Measurements from ENCODE around the gene LIN7A.
"Not testable (repeated sequence)": the region's sequence is repeated elsewhere in the genome, so short reads cannot be mapped to it uniquely, and the experiment has no call there.

Gene LIN7A

DNA sequence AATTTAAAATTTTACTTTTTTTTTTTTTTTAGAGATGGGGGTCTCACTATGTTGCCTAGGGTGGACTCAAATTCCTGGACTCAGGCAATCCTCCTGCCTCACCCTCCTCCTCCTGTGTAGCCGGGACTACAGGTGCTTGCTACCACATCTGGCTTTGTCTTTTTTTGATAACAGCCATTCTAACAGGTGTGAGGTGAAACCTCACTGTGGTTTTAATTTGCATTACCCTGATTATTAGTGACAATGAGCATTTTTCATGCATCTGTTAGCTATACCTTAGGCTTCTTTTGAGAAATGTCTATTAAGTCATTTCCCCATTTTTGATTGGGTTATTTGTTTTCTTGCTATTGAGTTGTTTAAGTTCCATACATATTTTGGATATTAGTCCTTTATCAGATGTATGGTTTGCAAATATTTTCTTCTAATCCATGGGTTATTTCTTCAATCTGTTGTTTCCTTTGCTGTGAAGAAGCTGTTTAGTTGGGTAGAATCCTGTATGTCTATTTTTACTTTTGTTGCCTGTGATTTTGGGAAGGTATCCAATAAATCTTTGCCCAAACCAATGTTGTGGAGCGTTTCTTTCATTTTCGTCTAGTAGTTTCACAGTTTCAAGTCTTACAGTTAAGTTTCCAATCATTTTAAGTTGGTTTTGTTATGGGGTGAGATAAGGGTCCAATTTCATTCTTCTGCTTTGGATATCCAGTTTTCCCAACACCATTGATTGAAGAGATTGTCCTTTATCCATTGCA lies 134.9 kb downstream of the LIN7A start:
- DNase-seq, result no peak

DNA sequence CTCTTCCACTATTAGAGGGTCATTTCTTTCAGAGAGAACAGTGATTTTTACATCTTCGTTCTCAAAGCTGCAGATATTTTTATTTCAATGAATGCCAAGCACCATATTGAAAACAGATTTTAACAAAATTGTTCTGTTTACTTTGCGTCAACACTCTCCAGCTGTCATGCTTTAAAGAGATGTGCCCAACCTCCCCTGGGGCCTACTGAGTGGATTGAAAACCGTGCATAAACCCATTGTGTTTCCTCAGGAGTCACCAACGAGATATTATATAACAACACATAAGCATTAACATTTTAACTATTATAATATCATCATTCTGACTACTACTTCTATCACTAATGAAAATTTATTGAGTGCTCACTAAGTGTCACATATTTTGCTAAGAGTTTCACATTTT lies 139.5 kb downstream of the LIN7A start:
- DNase-seq, result no peak

DNA sequence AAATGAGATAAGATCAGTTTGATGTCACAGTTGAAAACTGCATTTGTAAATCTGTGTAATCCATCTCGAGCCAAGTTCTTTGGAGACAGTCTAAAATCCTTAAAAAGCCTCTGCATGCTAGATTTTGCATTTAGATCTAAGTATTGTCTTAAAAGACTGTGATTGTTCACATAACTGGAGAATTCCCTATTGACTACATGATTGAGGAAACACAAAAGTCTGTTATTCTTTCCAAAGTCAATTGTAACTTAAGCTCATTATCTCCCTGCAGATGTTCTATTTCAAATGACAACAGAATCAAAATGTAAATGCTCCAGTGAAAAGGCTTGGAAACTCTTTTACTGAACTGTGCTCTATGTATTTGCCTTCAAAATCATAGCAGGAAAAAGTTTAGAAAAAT lies 143.2 kb downstream of the LIN7A start:
- no peak for DNase-seq

DNA sequence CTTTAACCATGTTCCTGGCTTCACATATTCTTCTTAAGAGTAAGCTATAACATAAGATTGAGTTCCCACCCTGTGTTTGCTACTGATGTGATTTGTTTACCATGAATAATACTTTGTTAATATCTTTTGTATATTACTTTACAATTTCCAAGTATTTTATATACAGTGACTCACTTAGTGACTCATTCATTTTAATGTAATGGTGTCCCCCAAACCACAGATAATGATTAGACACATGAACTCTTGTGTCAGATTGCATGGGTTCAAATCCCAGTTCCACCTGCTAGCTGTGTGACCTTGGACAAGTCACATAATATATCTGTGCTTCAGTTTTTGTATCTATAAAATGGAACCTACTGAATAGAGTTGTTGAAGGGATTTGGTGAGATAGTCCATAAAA lies 144.9 kb downstream of the LIN7A start:
- DNase-seq, result no peak

DNA sequence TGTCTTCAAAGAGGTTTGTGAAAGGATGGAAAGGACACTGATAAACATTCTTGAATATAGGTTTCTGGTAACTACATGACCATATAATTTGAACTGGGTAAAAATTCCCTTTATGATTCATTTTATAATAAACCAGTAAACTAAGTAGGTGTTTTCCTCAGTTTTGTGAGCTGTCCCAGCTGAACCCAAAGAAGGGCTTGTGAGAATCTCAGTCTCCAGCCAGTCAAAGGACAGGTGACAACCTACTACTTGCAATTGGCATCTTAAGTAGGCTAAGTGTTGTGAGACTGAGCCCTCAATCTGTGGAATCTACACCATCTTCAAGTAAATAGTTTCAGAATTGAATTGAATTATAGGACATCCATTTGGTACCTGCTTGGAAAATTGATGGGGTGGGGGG lies 145.9 kb downstream of the LIN7A start:
- DNase-seq, result no peak

DNA sequence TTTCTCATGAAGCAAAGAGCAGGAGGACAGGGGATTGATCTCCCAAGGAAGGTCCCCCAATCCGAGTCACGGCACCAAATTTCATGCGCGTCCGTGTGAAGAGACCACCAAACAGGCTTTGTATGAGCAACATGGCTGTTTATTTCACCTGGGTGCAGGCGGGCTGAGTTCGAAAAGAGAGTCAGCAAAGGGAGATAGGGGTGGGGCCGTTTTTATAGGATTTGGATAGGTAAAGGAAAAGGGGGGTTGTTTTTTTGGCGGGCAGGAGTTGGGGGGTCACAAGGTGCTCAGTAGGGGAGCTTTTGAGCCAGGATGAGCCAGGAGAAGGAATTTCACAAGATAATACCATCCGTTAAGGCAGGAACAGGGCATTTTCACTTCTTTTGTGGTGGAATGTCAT lies 149.3 kb downstream of the LIN7A start:
- DNase-seq, result not testable (repeated sequence)

DNA sequence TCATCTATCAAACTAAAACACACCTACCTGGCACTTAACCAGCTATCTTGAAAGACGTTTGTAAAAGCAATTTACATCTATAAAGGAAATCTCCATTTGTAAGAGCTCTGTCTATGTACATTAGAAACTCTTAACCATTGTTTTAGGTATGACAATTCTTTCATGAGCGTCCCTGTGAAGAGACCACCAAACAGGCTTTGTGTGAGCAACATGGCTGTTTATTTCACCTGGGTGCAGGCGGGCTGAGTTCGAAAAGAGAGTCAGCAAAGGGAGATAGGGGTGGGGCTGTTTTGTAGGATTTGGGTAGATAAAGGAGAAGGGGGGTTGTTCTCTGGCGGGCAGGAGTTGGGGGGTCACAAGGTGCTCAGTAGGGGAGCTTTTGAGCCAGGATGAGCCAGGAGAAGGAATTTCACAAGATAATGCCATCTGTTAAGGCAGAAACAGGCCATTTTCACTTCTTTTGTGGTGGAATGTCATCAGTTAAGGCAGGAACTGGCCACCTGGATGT lies 154.7 kb downstream of the LIN7A start:
- DNase-seq, result not testable (repeated sequence)

DNA sequence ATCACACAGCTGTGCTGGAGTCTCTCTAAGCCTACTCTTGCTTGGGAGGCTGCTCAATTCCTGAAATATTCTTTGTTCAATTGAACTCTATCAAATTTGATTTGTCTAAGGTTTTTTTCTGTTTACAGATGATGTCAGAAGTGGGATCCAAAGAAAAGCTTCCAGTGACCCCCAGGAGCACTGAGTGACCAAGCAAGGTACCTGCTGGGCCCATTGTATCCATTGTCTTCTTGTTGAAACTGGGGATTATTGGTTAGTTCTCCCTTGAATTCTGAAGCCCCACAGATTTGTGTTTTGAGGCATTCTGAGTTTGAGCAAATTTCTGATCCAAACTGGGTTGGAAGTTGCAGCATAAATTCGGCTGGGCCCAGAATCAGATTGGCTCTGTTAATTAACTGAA lies 156.4 kb downstream of the LIN7A start:
- DNase-seq, result no peak

DNA sequence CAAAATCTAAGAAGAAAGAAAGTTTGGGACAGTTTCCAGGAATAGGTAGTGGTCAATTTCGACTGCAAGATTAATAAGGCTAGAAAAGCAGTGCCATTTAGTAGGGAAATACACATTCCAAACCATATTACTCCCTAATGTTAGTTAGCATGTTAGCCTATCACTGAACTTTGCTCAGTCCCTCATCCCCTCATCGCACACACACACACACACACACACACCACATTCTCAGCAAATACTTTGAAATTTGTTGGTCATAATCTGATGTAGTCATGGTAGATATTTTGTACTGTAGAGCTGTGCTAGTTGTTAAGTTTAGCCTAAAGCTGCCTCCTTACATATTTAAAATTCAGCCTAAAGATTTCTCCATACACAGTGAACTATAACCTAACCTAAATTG lies 157.0 kb downstream of the LIN7A start:
- no peak for DNase-seq

DNA sequence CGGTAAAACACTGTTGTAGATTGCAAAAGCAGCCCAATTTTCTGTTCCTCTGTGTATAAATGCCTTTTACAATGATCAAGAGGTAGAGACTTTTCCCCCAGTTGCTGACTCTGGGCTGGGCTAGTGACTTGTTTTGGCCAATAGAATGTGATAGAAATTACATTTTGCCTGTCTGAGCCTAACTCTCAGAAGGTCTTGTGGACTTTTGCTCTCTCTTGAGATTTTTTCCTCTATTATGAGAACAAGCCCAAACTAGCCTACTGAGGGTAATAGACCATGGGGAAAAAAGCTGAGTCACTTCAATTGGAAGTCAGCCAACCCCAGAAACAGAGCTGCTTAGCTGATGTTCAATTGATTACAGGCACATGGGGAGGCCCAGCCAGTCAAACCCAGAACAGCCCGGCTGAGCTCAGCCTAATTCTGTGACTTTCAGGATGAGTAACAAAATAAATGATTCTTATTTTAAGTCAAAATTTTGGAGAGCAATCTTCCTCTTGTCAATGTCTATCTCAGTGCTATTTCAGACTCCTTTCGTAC lies 159.7 kb downstream of the LIN7A start:
- no peak for DNase-seq

DNA sequence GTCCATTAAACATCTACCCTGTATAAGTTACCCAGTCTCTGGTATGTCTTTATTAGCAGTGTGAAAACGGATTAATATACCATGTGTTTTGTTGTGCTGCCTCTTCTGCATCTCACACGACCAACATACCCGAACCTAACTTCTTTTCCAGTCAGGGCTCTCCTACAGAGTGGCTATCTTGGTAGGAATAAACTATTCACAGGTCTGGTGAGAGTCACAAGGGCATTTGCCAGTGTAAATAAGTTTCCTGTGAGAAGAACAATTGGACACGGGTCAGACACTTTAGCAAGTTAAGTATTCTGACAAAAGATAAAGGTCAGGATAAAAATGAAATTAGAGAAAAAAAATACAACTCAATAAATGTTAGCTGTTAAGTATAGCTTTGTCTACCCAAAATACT lies 160.1 kb downstream of the LIN7A start:
- DNase-seq, result no peak

DNA sequence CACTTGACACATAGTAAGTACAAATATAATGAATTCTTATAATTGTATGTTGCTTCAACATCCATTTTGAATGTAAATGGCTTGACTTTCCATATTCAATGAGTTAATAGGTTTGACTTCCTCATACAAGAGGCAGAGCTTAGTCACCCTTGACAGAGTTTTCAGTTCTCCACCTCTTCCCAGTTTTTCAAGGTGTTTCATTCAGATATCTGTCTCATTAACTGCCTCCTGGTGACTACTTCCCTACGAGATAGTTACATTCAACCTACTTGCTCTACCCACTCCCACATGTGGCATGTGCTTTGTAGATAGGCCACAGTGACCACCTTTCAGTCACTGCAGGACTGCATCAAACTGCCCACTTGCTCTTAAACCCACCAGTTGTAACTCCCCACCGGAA lies 161.0 kb downstream of the LIN7A start:
- DNase-seq, result no peak

DNA sequence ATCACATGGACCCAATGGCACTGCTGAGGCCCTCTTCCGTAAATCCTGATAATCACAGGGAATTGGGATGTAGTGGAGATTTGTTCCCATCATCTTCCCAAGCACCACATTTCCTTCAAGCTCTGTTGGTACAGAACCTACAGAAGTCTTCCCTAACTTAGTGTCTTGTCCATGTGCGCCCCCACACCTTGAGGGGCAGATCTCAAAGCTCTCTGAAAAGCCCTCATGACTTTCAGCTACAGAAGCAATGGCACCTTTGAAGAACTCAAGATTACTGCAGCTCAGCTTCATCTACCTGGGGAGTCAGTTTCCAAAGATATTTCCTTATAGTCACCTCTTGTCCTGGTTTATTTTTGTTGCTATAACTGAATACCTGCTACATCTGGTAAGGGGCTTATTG lies 166.8 kb downstream of the LIN7A start:
- DNase-seq, result no peak

DNA sequence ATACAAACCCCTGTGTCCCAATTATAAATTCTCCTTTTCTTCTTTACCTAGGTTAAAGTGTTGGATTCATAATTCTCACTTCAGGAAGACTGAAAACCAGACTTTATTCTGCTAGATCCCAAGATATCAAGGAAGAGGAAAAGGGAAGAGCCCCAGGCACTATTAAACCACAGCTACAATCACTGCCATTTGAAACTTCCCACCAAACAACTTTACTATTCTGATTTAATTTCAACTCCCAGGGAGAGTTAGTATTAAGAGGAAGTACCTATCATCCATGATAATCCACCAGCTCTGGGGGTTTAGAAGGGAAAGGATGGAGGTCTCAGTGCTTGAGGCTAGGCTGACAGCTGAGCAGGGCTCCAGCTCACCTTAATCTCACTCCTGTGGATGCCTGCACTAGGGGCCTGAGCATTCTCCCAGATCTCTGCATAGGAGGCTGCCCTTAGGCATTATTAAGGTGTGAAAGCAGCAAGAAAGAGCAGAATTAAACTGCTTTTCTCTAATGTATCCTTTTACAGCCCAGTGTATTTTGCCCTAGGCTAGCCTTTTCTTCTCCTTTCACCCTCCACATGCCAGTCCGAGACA lies 168.1 kb downstream of the LIN7A start:
- no peak for DNase-seq

DNA sequence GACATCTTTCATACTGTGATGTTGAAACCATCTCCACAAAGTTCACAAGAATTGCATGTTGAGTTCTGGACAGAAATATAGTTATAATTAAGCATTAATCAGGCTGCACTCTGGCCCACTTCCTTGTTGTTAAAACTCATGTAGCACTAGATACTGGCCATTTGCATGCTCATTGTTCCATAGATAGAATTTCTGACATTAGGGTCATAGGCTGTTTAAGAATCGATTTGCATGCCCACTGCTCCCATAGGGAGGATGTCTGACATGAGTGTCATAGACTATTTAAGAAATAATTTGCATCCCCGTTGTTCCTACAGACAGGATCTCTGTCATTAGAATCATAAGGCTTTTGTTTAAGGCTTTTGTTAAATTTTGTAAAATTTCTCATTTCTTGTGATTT lies 170.8 kb downstream of the LIN7A start:
- no peak for DNase-seq

DNA sequence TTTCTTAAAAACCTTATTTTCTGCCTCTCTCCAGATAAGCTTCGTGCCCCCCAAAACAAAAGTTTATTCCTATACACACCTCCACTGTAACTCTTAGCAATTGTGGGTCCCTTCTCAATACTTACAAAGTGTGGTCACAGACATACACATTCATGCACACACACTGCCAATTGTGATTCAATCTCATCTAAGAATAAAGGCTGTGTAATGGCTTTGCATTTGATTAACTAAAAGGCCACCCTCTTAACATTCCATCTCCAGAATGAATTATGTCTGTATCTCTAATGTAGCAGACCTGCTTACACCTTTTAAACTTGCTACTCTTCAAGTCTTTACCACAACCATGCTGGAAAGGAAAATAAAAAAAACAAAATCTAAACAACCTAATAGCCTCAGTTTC lies 171.5 kb downstream of the LIN7A start:
- no peak for DNase-seq

DNA sequence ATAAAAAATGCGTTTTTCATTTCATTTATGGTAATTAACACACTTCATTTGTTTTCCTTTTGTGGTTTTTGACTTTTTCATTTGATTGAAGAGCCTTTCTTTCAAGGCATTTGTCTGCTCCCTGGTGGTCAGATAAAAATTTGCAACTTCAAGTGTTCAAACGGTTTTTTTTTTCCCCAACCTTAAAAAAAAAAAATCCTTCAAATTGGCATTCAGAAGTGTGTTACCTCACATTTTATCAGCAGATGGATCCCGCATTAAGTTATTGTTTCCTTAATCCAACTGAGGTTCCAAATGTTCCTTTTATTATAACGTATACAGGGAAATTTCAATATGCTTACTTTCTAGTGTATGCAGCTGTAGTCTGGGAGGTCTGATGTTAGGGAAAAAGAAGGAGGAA lies 173.9 kb downstream of the LIN7A start:
- no peak for DNase-seq

DNA sequence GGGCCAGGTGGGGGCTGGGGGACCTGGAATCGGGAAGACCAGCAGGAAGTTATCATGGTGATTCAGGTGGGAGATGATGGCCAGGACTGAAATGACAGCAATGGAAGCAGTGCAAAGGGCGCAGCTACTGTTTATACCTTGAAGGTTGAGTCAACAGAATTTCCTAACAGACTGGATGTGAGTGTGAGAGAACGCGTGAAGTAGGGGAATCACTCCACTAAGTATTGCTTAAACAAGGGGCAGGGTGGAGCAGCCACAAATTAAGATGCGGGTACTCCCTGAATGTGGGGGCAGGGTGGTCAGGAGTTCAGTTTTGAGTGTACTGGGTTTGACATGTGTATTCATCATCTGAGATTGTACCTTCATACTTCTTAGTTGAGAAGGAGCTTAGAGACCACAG lies 175.9 kb downstream of the LIN7A start:
- DNase-seq, result no peak

DNA sequence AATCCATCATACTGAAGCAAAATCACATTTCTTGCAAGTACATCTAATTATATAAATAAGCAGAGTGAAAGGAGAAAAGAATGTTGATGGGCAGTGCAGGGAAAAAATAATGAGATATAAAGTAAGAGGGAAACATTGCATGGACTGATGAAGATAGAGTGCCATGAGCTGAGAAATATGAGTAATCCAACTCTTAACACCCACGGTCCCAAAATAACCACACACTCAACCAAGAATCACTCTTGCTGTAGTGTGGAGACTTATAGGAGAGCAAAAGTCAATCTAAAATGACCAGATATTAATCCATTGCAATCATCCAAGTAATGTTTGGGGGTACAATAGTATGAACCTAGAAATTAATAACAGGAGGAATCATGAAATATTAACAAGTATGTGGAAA lies 180.9 kb downstream of the LIN7A start:
- DNase-seq, result no peak

DNA sequence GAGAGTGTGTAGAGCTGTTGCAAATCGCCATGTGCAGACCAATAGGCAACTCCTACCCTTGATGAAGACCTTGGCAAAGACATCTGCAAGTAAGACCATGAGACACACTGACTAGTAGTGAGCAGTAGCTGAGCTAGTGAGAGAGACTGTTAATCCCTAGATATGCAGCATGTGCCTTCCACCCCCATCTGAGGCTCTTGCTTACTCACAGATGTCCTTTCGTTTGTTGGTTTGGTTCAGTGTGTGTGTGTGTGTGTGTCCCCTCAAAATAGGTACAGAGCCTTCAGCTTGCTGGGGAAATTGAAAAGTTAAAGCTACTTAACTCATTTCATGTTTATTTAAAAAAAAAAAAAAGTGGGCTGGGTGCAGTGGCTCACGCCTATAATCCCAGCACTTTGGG lies 183.5 kb downstream of the LIN7A start:
- no peak for DNase-seq

DNA sequence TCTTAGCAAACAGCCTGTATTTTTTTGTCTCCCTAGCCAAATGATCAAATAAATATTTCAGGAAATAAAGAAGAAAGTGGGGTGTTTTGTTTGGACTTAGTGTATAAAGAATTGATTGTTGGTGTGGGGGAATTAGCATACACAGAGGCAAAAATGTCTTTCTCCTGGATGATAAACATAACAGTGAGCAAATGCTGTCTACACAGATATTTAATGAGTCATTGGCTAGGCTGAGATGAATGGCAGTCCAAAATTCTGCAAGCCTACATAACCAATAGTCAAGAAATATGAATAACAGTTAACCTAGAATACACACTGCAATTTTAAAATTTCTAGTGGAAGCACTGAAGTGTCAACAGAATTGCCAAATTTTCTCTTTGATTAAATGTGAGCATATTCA lies 185.3 kb downstream of the LIN7A start:
- no peak for DNase-seq

DNA sequence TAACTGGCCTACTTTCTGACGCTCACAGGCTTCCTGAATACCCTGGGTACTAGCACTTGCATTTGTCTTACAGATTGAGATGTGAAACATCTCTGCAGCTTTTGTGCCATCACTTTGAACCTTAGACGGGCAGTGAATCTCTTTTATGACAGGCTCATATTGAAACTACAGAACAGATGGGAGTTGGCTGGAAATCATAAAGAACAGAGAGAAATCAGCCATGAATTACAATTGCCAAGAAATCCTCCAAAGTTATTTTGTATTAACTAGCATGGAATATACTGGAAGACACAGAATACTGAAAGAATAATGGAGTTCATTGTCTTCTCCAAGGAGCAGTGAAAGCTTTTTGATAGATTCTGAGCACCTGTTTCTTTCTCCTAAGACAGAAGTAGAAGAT lies 188.3 kb downstream of the LIN7A start:
- DNase-seq, result no peak

DNA sequence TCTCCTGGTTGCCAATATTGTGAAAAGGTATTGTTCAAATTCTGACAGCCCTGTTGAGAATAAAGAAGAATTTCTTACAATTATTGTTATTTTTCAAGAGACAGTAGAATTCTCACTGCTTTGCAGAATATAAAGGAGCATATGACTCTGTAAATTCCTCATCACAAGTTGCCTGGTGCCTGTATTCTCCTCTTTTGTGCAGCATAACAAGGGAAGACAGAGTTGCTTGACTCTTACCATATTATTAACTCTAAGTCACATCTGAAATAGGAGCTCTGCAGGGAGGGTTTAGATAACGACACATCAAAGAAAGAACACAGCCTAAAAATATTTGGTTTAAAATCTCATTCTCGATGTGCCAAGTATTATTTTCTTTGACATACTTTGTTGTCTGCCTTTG lies 189.9 kb downstream of the LIN7A start:
- no peak for DNase-seq

DNA sequence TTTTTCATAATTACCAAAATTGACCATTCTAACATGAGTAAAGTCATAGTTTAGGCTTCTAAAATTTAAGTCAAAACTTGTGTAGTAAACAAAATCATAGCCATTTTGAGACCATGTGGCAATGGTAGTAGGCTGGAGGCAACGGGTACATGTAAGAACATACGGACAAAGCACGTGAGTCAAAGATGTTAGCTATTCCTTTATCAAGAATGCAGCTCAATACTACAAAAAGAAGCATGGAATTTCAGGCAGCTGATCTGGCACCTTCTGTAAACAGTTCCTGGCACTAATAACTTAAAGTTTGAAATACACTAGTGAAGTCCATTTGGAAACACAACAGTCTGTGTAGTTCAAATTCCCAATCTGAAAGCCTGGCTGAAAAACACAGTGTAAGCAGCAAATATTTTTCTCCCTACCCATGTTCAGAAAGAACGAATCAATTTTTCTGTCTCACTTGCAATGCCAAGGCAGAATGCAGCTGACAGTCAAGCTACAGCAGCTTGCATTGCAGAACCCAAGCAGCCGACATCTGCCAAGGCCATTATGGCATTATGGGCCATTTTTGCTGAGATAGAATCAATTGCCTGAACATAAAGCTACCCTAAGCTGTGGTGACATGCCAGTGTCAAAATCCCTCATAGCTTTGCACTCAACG lies 191.8 kb downstream of the LIN7A start:
- no peak for DNase-seq
